Measurements from ENCODE around the gene ATXN7L1.

ATXN7L1 gene

DNA sequence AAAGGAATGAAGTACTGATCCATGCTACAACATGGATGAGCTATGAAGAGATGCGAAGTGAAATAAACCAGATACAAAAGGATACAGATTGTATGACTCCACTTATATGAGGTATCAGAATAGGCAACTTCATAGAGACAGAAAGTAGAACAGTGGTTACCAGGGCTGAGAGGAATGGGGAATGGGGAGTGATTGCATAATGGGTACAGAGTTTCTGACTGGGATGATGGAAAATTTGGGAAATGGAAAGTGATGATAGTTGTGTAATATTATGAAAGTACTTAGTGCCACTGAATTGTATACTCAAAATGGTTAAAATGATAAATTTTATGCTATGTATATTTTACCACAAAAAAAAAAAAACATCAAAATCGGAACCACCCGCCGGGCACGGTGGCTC lies 3.9 kb downstream of the ATXN7L1 start:
- peaks cover 2% of the 10 kb centered on the region for H3K27me3 ChIP-seq (ENCODE audit: control insufficient read depth, insufficient read depth, low read length)
- no peak overlapping the region for H3K4me3 ChIP-seq (ENCODE audit: low read depth, low read length)
- peaks cover 3% of the 10 kb centered on the region for H3K4me1 ChIP-seq (ENCODE audit: control insufficient read depth, insufficient read depth, low read length)
- H3K36me3 ChIP-seq (ENCODE audit: control insufficient read depth, insufficient read depth, low read length), result peaks cover 2% of the 10 kb centered on the region
- no peaks in the 10 kb centered on the region for H3K9me3 ChIP-seq (ENCODE audit: control insufficient read depth, insufficient read depth, low read length)
- H3K9ac ChIP-seq (ENCODE audit: low read depth, low read length), result no peak overlapping the region

GRCh38 chr7:105871142-105871541 lies 5.3 kb downstream of the ATXN7L1 start:
- Histone ChIP-seq H3K4me3 (ENCODE audit: low read depth, low read length) (no peak overlapping the region), H3K9ac (ENCODE audit: low read depth, low read length) (no peak overlapping the region), H3K9me3 (ENCODE audit: control insufficient read depth, insufficient read depth, low read length) (no peaks in the 10 kb centered on the region), H3K27me3 (ENCODE audit: control insufficient read depth, insufficient read depth, low read length) (no peaks in the 10 kb centered on the region), H3K36me3 (ENCODE audit: control insufficient read depth, insufficient read depth, low read length) (peaks cover 2% of the 10 kb centered on the region), H3K4me1 (ENCODE audit: control insufficient read depth, insufficient read depth, low read length) (peaks cover 3% of the 10 kb centered on the region)

GRCh38 chr7:105866102-105866801 lies 10.1 kb downstream of the ATXN7L1 start:
- no peak overlapping the region for H3K4me3 ChIP-seq (ENCODE audit: low read depth, low read length)
- no peak overlapping the region for H3K9ac ChIP-seq (ENCODE audit: low read depth, low read length)
- peaks cover 5% of the 10 kb centered on the region for H3K36me3 ChIP-seq (ENCODE audit: control insufficient read depth, insufficient read depth, low read length)
- no peaks in the 10 kb centered on the region for H3K9me3 ChIP-seq (ENCODE audit: control insufficient read depth, insufficient read depth, low read length)
- H3K4me1 ChIP-seq (ENCODE audit: control insufficient read depth, insufficient read depth, low read length), result peaks cover 4% of the 10 kb centered on the region
- H3K27me3 ChIP-seq (ENCODE audit: control insufficient read depth, insufficient read depth, low read length), result no peaks in the 10 kb centered on the region

DNA sequence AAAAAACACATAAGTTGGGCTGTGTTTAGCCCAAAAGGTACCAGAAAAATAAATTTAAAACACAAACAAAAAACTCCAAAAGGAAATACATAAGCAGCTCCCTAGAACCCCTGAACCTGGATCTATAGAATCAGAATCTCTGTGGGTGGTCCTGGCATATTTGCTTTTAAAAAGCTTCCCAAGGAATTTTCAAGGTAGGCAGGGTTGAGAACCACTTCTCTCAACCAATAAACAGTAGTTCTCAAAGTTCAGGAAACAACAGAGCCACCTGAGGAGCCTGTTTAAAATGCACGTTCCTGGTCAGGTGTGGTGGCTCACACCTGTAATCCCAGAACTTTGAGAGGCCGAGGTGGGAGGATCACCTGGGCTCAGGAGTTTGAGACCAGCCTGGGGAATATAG lies 12.5 kb downstream of the ATXN7L1 start:
- Histone ChIP-seq H3K9ac (ENCODE audit: low read depth, low read length) (no peak overlapping the region), H3K4me3 (ENCODE audit: low read depth, low read length) (no peak overlapping the region), H3K4me1 (ENCODE audit: control insufficient read depth, insufficient read depth, low read length) (peaks cover 6% of the 10 kb centered on the region), H3K27me3 (ENCODE audit: control insufficient read depth, insufficient read depth, low read length) (no peaks in the 10 kb centered on the region), H3K36me3 (ENCODE audit: control insufficient read depth, insufficient read depth, low read length) (peaks cover 5% of the 10 kb centered on the region), H3K9me3 (ENCODE audit: control insufficient read depth, insufficient read depth, low read length) (no peaks in the 10 kb centered on the region)

GRCh38 chr7:105862770-105863169 lies 13.6 kb downstream of the ATXN7L1 start:
- H3K9ac ChIP-seq (ENCODE audit: low read depth, low read length), result no peak overlapping the region
- no peaks in the 10 kb centered on the region for H3K9me3 ChIP-seq (ENCODE audit: control insufficient read depth, insufficient read depth, low read length)
- H3K4me1 ChIP-seq (ENCODE audit: control insufficient read depth, insufficient read depth, low read length), result peaks cover 6% of the 10 kb centered on the region
- H3K4me3 ChIP-seq (ENCODE audit: low read depth, low read length), result no peak overlapping the region
- no peaks in the 10 kb centered on the region for H3K27me3 ChIP-seq (ENCODE audit: control insufficient read depth, insufficient read depth, low read length)
- H3K36me3 ChIP-seq (ENCODE audit: control insufficient read depth, insufficient read depth, low read length), result peaks cover 2% of the 10 kb centered on the region

DNA sequence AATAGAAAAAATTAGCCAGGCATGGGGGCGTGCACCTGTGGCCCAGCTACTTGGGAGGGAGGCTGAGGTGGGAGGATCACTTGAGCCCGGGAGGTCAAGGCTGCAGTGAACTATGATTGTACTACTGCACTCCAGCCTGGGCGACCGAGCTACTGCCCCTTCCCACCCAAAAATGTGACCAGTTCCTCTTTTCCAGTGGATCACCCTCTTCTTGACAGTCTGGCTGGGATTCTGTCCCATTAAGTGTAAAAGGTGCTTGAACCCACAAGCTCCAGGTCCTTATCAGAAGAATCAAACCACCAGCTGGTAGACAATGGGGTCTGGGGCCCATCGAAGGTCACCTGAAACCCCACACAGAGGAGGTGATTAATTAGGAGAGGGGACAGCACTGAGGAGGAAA lies 14.1 kb downstream of the ATXN7L1 start:
- Histone ChIP-seq H3K27me3 (ENCODE audit: control insufficient read depth, insufficient read depth, low read length) (no peaks in the 10 kb centered on the region), H3K4me3 (ENCODE audit: low read depth, low read length) (no peak overlapping the region), H3K9ac (ENCODE audit: low read depth, low read length) (no peak overlapping the region), H3K4me1 (ENCODE audit: control insufficient read depth, insufficient read depth, low read length) (peaks cover 6% of the 10 kb centered on the region), H3K9me3 (ENCODE audit: control insufficient read depth, insufficient read depth, low read length) (no peaks in the 10 kb centered on the region), H3K36me3 (ENCODE audit: control insufficient read depth, insufficient read depth, low read length) (peaks cover 2% of the 10 kb centered on the region)

- Histone ChIP-seq H3K4me3 (ENCODE audit: low read depth, low read length) (no peak overlapping the region), H3K4me1 (ENCODE audit: control insufficient read depth, insufficient read depth, low read length) (peaks cover 6% of the 10 kb centered on the region), H3K36me3 (ENCODE audit: control insufficient read depth, insufficient read depth, low read length) (peaks cover 2% of the 10 kb centered on the region), H3K9me3 (ENCODE audit: control insufficient read depth, insufficient read depth, low read length) (no peaks in the 10 kb centered on the region), H3K27me3 (ENCODE audit: control insufficient read depth, insufficient read depth, low read length) (no peaks in the 10 kb centered on the region), H3K9ac (ENCODE audit: low read depth, low read length) (no peak overlapping the region)
Observed at GRCh38 chr7:105861224-105861623, 15.2 kb downstream of the ATXN7L1 start.

GRCh38 chr7:105860793-105861192 lies 15.6 kb downstream of the ATXN7L1 start:
- Histone ChIP-seq H3K4me3 (ENCODE audit: low read depth, low read length) (no peak overlapping the region), H3K36me3 (ENCODE audit: control insufficient read depth, insufficient read depth, low read length) (no peaks in the 10 kb centered on the region), H3K27me3 (ENCODE audit: control insufficient read depth, insufficient read depth, low read length) (no peaks in the 10 kb centered on the region), H3K4me1 (ENCODE audit: control insufficient read depth, insufficient read depth, low read length) (peaks cover 6% of the 10 kb centered on the region), H3K9ac (ENCODE audit: low read depth, low read length) (no peak overlapping the region), H3K9me3 (ENCODE audit: control insufficient read depth, insufficient read depth, low read length) (no peaks in the 10 kb centered on the region)

GRCh38 chr7:105857009-105857952 lies 19.1 kb downstream of the ATXN7L1 start:
- H3K27me3 ChIP-seq (ENCODE audit: control insufficient read depth, insufficient read depth, low read length), result no peaks in the 10 kb centered on the region
- H3K9ac ChIP-seq (ENCODE audit: low read depth, low read length), result no peak overlapping the region
- H3K4me3 ChIP-seq (ENCODE audit: low read depth, low read length), result no peak overlapping the region
- H3K9me3 ChIP-seq (ENCODE audit: control insufficient read depth, insufficient read depth, low read length), result no peaks in the 10 kb centered on the region
- H3K4me1 ChIP-seq (ENCODE audit: control insufficient read depth, insufficient read depth, low read length), result peaks cover 11% of the 10 kb centered on the region
- no peaks in the 10 kb centered on the region for H3K36me3 ChIP-seq (ENCODE audit: control insufficient read depth, insufficient read depth, low read length)

GRCh38 chr7:105854498-105854897 lies 21.9 kb downstream of the ATXN7L1 start:
- Histone ChIP-seq H3K36me3 (ENCODE audit: control insufficient read depth, insufficient read depth, low read length) (no peaks in the 10 kb centered on the region), H3K9ac (ENCODE audit: low read depth, low read length) (no peak overlapping the region), H3K4me1 (ENCODE audit: control insufficient read depth, insufficient read depth, low read length) (peaks cover 14% of the 10 kb centered on the region), H3K9me3 (ENCODE audit: control insufficient read depth, insufficient read depth, low read length) (no peaks in the 10 kb centered on the region), H3K27me3 (ENCODE audit: control insufficient read depth, insufficient read depth, low read length) (no peaks in the 10 kb centered on the region), H3K4me3 (ENCODE audit: low read depth, low read length) (no peak overlapping the region)

GRCh38 chr7:105853931-105854419 lies 22.4 kb downstream of the ATXN7L1 start:
- no peaks in the 10 kb centered on the region for H3K27me3 ChIP-seq (ENCODE audit: control insufficient read depth, insufficient read depth, low read length)
- H3K4me3 ChIP-seq (ENCODE audit: low read depth, low read length), result no peak overlapping the region
- no peaks in the 10 kb centered on the region for H3K9me3 ChIP-seq (ENCODE audit: control insufficient read depth, insufficient read depth, low read length)
- no peaks in the 10 kb centered on the region for H3K36me3 ChIP-seq (ENCODE audit: control insufficient read depth, insufficient read depth, low read length)
- no peak overlapping the region for H3K9ac ChIP-seq (ENCODE audit: low read depth, low read length)
- peaks cover 18% of the 10 kb centered on the region for H3K4me1 ChIP-seq (ENCODE audit: control insufficient read depth, insufficient read depth, low read length)

GRCh38 chr7:105851064-105851463 lies 25.3 kb downstream of the ATXN7L1 start:
- Histone ChIP-seq H3K36me3 (ENCODE audit: control insufficient read depth, insufficient read depth, low read length) (no peaks in the 10 kb centered on the region), H3K27me3 (ENCODE audit: control insufficient read depth, insufficient read depth, low read length) (no peaks in the 10 kb centered on the region), H3K4me1 (ENCODE audit: control insufficient read depth, insufficient read depth, low read length) (peaks cover 21% of the 10 kb centered on the region), H3K9me3 (ENCODE audit: control insufficient read depth, insufficient read depth, low read length) (no peaks in the 10 kb centered on the region), H3K4me3 (ENCODE audit: low read depth, low read length) (no peak overlapping the region), H3K9ac (ENCODE audit: low read depth, low read length) (no peak overlapping the region)
